IPS-NIHi7 (cell line): ENCODE results near the gene CELF1.

Experiments used
- DNase-seq: peaks from one replicate; pipeline ENCODE4 v3.0.0; 2012; ENCODE audit warnings: mixed read lengths; ENCODE audit errors: extremely low spot score

The CELF1 gene

GRCh38 chr11:47447906-47448305 lies 105.0 kb downstream of the CELF1 start:
- DNase-seq, result no peak

GRCh38 chr11:47446833-47447232 lies 106.1 kb downstream of the CELF1 start:
- no peak for DNase-seq

- no peak for DNase-seq
Observed at GRCh38 chr11:47445840-47446239, 107.1 kb downstream of the CELF1 start.

- no peak for DNase-seq
Observed at GRCh38 chr11:47443817-47444216, 109.1 kb downstream of the CELF1 start.

GRCh38 chr11:47443028-47443700 lies 109.8 kb downstream of the CELF1 start:
- DNase-seq, result no peak

- DNase-seq, result no peak
Observed at GRCh38 chr11:47442514-47442913, 110.4 kb downstream of the CELF1 start.

GRCh38 chr11:47441421-47441820 lies 111.5 kb downstream of the CELF1 start:
- DNase-seq, result no peak

GRCh38 chr11:47440054-47440476 lies 112.9 kb downstream of the CELF1 start:
- DNase-seq, result no peak

- DNase-seq, result no peak
Observed at GRCh38 chr11:47438721-47439120, 114.2 kb downstream of the CELF1 start.

- DNase-seq, result no peak
Observed at GRCh38 chr11:47437746-47438418, 115.0 kb downstream of the CELF1 start.

- no peak for DNase-seq
Observed at GRCh38 chr11:47437218-47437745, 115.7 kb downstream of the CELF1 start.

GRCh38 chr11:47436726-47437125 lies 116.2 kb downstream of the CELF1 start:
- DNase-seq, result no peak

GRCh38 chr11:47435687-47436086 lies 117.2 kb downstream of the CELF1 start:
- no peak for DNase-seq

- DNase-seq, result no peak
Observed at GRCh38 chr11:47434011-47434786, 118.7 kb downstream of the CELF1 start.

GRCh38 chr11:47433157-47433556 lies 119.8 kb downstream of the CELF1 start:
- DNase-seq, result no peak

GRCh38 chr11:47431356-47432083 lies 121.4 kb downstream of the CELF1 start:
- no peak for DNase-seq

GRCh38 chr11:47430524-47430923 lies 122.4 kb downstream of the CELF1 start:
- DNase-seq, result no peak

GRCh38 chr11:47426062-47426956 lies 126.6 kb downstream of the CELF1 start, which contains the start of gene PSMC3:
Gene PSMC3, minus strand, starts transcription at chr11:47426439. Its CDS starts 160 bp downstream, at chr11:47426279.
- peak; percentile 98 for DNase-seq

- no peak for DNase-seq
Observed at GRCh38 chr11:47425611-47426010, 127.3 kb downstream of the CELF1 start.

- no peak for DNase-seq
Observed at GRCh38 chr11:47418454-47419259, 134.3 kb downstream of the CELF1 start.
